ENCODE measurements around the gene SENP1.

- TF ChIP-seq CTCF (IDR thresholded peaks at IDR 0.05): no peak
- TF ChIP-seq ZFX (IDR thresholded peaks at IDR 0.05; ENCODE audit: borderline replicate concordance): no peak
Observed at GRCh38 chr12:48080821-48081220, 25.1 kb downstream of the SENP1 start.
